ENCODE results near the gene ADAMTSL4. TPM values are rescaled to one million over a fixed set of nuclear protein-coding genes. Genes with fewer than 3 reads are reported as not detected.

Gene ADAMTSL4
- total and polyA plus RNA-seq, 9 of the 15 experiments (the other 6 are each of a cell fraction or from before 2014, with no cell fraction given): 12.7 to 212 (median 35.6) TPM

- TF ChIP-seq ZNF282 (CRISPR knock-in tag; IDR thresholded peaks at IDR 0.05) (no peak), RAD51 (IDR thresholded peaks at IDR 0.05; ENCODE audit: borderline replicate concordance, low read depth) (no peak), ZNF780A (CRISPR knock-in tag; IDR thresholded peaks at IDR 0.05) (no peak), JUND (IDR thresholded peaks at IDR 0.05; ENCODE audit: borderline replicate concordance, low read depth, low read length) (peak; percentile 78), JUND (tag; IDR thresholded peaks at IDR 0.05; ENCODE audit: borderline replicate concordance, low read depth, low read length) (no peak; the same call in 2 of the 3 replicates), XRCC4 (IDR thresholded peaks at IDR 0.05; ENCODE audit: extremely low read depth, insufficient read depth, insufficient read length) (no peak), ZSCAN32 (CRISPR knock-in tag; IDR thresholded peaks at IDR 0.05) (no peak; the same call in 1 of the 2 replicates), ELK3 (CRISPR knock-in tag; IDR thresholded peaks at IDR 0.05) (no peak), ZNF507 (tag; conservative IDR thresholded peaks at IDR 0.05) (no peak), MECOM (CRISPR knock-in tag; IDR thresholded peaks at IDR 0.05) (no peak), ZNF239 (CRISPR knock-in tag; IDR thresholded peaks at IDR 0.05) (no peak), CHD2 (IDR thresholded peaks at IDR 0.05; ENCODE audit: low read depth, low read length) (no peak; the same call in 1 of the 2 replicates), ZNF668 (CRISPR knock-in tag; IDR thresholded peaks at IDR 0.05) (no peak), ZNF592 (IDR thresholded peaks at IDR 0.05) (peak; percentile 61), FOXK2 (conservative IDR thresholded peaks at IDR 0.05 in 1 of 2, IDR thresholded peaks at IDR 0.05 in 1 of 2; ENCODE audit: low read depth in 2 of 2) (no peak), E2F5 (CRISPR knock-in tag; IDR thresholded peaks at IDR 0.05) (no peak), ZBTB26 (CRISPR knock-in tag; IDR thresholded peaks at IDR 0.05) (no peak), CREB3 (tag; conservative IDR thresholded peaks at IDR 0.05; ENCODE audit: low read depth) (no peak), ZNF143 (CRISPR knock-in tag; IDR thresholded peaks at IDR 0.05) (no peak)
Observed at GRCh38 chr1:150561254-150561973, 12.2 kb downstream of the ADAMTSL4 start (continued).

All from K562 (cell line).